Spleen (tissue), 7 donors: ENCODE data around the gene GGT6.

Source experiments
- CTCF ChIP-seq, 11 experiments: fragments of 200-600 bp in 7 of 11; fragments of 450-650 bp in 4 of 11; sonication (generic) in 4 of 11; IDR thresholded peaks in 8 of 11; conservative IDR thresholded peaks in 3 of 11; 1 replicate in 7 of 11; 2 replicates in 4 of 11; pipeline versions ENCODE4 v1.4.0 to v1.8.0; 2016 to 2021; ENCODE audit warnings: antibody characterized with exemption in 11 of 11, inconsistent platforms in 4 of 11, mild to moderate bottlenecking in 1 of 11
- POLR2A ChIP-seq, 3 donors: fragments of 450-650 bp; IDR thresholded peaks; one replicate each; pipeline ENCODE4 v1.5.1; 2017; ENCODE audit warnings: antibody characterized with exemption in 3 of 3, mild to moderate bottlenecking in 1 of 3
- POLR2AphosphoS5 ChIP-seq, 3 donors: sonication (generic); formaldehyde crosslinking; IDR thresholded peaks; one replicate each; pipeline ENCODE4 v1.5.1; 2017; ENCODE audit warnings: antibody characterized with exemption in 3 of 3
- donor health status: DM: no; HTN: no; CAD: no; lungs with moderate emphysema.
- donor health status: DM: no; HTN: no; CAD: no.
- donor health status: DM: no; HTN: no; CAD: no.

- TF ChIP-seq CTCF (IDR thresholded peaks at IDR 0.05 in 8 of 11, conservative IDR thresholded peaks at IDR 0.05 in 3 of 11) (no peak), POLR2A (IDR thresholded peaks at IDR 0.05) (no peak), POLR2AphosphoS5 (IDR thresholded peaks at IDR 0.05) (no peak)
These were observed 43.6 kb downstream of the GGT6 start for GRCh38 chr17:4516735-4517134.
